Measurements from ENCODE around the gene AIF1.

Gene AIF1

DNA sequence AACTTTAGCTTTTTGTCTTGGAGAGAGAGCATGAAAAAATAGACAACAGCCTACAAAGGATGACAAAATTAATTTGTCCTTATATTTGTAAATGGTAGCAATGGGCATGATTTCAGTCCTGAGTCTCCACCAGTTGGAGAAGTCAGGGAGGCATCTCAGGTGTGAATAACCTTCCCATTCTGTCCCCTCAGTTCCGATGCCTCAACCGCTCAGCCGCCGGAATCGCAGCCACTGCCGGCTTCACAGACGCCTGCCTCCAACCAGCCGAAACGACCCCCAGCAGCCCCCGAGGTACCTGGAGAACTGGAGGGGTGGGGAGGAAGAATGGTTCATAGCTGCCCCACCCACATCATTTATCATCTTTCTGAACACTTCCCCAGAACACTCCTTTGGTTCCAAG is 9.0 kb downstream of the AIF1 start:
- Histone ChIP-seq H3K4me3 (ENCODE audit: low read depth, low read length) (no peak overlapping the region), H3K9ac (ENCODE audit: low read depth, low read length) (no peak overlapping the region), H3K4me1 (ENCODE audit: control insufficient read depth, insufficient read depth, low read length) (peaks cover 13% of the 10 kb centered on the region), H3K9me3 (ENCODE audit: control insufficient read depth, insufficient read depth, low read length) (no peaks in the 10 kb centered on the region), H3K27ac (ENCODE audit: low read depth, low read length) (no peak overlapping the region), H3K36me3 (ENCODE audit: control insufficient read depth, insufficient read depth, low read length) (peaks cover 75% of the 10 kb centered on the region), H3K27me3 (ENCODE audit: control insufficient read depth, insufficient read depth, low read length) (no peaks in the 10 kb centered on the region)

DNA sequence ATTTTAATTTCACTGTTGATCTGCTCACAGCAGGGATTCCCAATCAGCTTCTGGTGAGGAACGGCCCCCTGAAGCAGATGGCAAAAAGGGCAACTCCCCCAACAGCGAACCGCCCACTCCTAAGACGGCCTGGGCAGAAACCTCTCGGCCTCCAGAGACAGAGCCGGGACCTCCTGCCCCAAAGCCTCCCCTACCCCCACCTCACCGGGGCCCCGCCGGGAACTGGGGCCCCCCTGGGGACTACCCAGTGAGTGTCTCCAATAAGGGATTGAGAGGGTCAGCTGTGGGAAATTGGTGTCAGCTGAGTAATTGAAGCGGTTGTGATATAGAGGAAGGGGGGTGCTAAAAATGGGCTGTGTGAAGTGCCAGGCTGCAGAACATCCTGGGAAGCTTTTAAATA is 11.9 kb downstream of the AIF1 start:
- no peaks in the 10 kb centered on the region for H3K9me3 ChIP-seq (ENCODE audit: control insufficient read depth, insufficient read depth, low read length)
- H3K4me3 ChIP-seq (ENCODE audit: low read depth, low read length) = no peak overlapping the region
- H3K36me3 ChIP-seq (ENCODE audit: control insufficient read depth, insufficient read depth, low read length) = peaks cover 99% of the 10 kb centered on the region
- H3K27me3 ChIP-seq (ENCODE audit: control insufficient read depth, insufficient read depth, low read length) = no peaks in the 10 kb centered on the region
- H3K27ac ChIP-seq (ENCODE audit: low read depth, low read length) = no peak overlapping the region
- H3K4me1 ChIP-seq (ENCODE audit: control insufficient read depth, insufficient read depth, low read length) = peaks cover 10% of the 10 kb centered on the region
- no peak overlapping the region for H3K9ac ChIP-seq (ENCODE audit: low read depth, low read length)

DNA sequence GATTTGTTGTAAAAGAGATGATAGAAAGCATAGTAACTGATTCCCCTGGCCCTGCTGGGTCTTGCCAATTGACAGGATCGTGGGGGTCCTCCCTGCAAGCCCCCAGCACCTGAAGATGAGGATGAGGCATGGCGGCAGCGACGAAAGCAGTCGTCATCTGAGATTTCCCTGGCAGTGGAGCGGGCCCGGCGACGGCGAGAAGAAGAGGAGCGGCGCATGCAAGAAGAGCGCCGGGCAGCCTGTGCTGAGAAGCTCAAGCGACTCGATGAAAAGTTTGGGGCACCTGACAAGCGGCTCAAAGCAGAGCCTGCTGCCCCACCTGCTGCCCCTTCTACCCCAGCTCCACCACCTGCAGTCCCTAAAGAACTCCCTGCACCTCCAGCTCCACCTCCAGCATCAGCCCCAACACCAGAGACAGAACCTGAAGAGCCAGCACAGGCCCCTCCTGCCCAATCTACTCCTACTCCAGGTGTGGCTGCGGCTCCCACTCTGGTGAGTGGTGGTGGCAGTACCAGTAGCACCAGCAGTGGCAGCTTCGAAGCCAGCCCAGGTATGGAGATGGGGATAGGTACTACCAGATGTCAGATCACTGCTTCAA is 12.8 kb downstream of the AIF1 start:
- H3K36me3 ChIP-seq (ENCODE audit: control insufficient read depth, insufficient read depth, low read length) = peaks cover 100% of the 10 kb centered on the region
- H3K27me3 ChIP-seq (ENCODE audit: control insufficient read depth, insufficient read depth, low read length) = no peaks in the 10 kb centered on the region
- no peak overlapping the region for H3K27ac ChIP-seq (ENCODE audit: low read depth, low read length)
- H3K9ac ChIP-seq (ENCODE audit: low read depth, low read length) = no peak overlapping the region
- H3K4me1 ChIP-seq (ENCODE audit: control insufficient read depth, insufficient read depth, low read length) = peaks cover 1% of the 10 kb centered on the region; the same call in 1 of the 2 replicates
- H3K9me3 ChIP-seq (ENCODE audit: control insufficient read depth, insufficient read depth, low read length) = no peaks in the 10 kb centered on the region
- H3K4me3 ChIP-seq (ENCODE audit: low read depth, low read length) = no peak overlapping the region

DNA sequence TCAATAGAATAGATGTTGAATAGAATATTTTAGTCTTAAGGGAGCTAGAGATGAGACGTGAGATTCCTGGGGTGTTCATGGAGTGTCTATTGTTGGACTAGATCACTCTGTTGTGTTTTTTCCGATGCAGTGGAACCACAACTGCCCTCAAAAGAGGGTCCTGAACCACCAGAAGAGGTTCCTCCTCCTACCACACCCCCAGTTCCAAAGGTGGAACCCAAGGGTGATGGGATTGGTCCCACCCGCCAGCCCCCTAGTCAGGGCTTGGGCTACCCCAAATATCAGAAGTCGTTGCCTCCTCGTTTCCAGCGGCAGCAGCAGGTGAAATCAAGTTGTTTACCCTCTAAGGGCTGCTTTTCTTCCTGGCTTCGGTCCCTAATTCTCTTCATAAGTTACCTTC is 14.0 kb downstream of the AIF1 start:
- Histone ChIP-seq H3K9me3 (ENCODE audit: control insufficient read depth, insufficient read depth, low read length) (no peaks in the 10 kb centered on the region), H3K9ac (ENCODE audit: low read depth, low read length) (no peak overlapping the region), H3K27ac (ENCODE audit: low read depth, low read length) (no peak overlapping the region), H3K36me3 (ENCODE audit: control insufficient read depth, insufficient read depth, low read length) (peaks cover 100% of the 10 kb centered on the region), H3K27me3 (ENCODE audit: control insufficient read depth, insufficient read depth, low read length) (no peaks in the 10 kb centered on the region), H3K4me1 (ENCODE audit: control insufficient read depth, insufficient read depth, low read length) (no peaks in the 10 kb centered on the region), H3K4me3 (ENCODE audit: low read depth, low read length) (no peak overlapping the region)

DNA sequence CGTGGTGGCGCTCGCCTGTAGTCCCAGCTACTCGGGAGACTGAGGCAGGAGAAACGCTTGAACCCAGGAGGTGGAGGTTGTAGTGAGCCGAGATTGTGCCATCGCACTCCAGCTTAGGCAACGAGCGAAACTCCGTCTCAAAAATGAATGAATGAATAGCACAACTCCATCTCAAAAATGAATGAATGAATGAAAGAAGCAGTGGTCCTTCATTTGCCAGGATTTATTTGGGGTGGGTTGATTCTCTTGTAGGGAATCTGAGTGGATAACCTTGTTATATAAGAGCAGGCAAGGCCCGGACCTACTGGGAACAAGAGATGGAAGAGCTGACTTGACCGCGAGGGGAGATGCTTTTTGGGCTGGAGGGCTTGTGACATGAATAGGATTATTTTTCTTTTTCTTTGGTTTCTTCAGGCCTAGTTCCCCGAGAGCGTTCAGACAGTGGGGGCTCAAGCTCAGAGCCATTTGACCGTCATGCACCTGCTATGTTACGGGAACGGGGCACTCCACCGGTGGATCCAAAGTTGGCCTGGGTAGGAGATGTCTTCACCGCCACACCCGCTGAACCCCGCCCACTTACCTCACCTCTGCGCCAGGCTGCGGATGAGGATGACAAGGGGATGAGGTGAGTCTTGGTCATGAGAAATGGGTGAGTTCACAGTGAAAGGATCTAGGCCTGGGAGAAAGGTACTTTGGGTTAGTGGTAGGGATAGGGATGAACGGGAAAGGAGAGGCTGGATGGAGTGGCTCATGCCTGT is 15.3 kb downstream of the AIF1 start:
- Histone ChIP-seq H3K9ac (ENCODE audit: low read depth, low read length) (no peak overlapping the region), H3K4me3 (ENCODE audit: low read depth, low read length) (no peak overlapping the region), H3K27ac (ENCODE audit: low read depth, low read length) (no peak overlapping the region), H3K36me3 (ENCODE audit: control insufficient read depth, insufficient read depth, low read length) (peaks cover 100% of the 10 kb centered on the region), H3K27me3 (ENCODE audit: control insufficient read depth, insufficient read depth, low read length) (no peaks in the 10 kb centered on the region), H3K9me3 (ENCODE audit: control insufficient read depth, insufficient read depth, low read length) (no peaks in the 10 kb centered on the region), H3K4me1 (ENCODE audit: control insufficient read depth, insufficient read depth, low read length) (no peaks in the 10 kb centered on the region)

DNA sequence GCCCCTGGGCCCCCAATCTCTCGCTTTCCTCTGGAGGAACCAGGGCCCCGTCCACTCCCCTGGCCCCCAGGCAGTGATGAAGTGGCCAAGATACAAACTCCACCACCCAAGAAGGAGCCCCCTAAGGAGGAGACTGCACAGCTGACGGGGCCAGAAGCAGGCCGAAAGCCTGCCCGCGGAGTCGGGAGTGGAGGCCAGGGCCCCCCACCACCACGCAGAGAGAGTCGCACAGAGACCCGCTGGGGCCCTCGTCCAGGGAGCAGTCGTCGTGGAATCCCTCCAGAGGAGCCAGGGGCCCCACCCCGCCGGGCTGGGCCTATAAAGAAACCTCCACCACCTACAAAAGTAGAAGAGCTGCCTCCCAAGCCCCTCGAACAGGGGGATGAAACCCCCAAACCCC is 16.2 kb downstream of the AIF1 start:
- Histone ChIP-seq H3K4me1 (ENCODE audit: control insufficient read depth, insufficient read depth, low read length) (no peaks in the 10 kb centered on the region), H3K27me3 (ENCODE audit: control insufficient read depth, insufficient read depth, low read length) (no peaks in the 10 kb centered on the region), H3K4me3 (ENCODE audit: low read depth, low read length) (no peak overlapping the region), H3K9ac (ENCODE audit: low read depth, low read length) (no peak overlapping the region), H3K9me3 (ENCODE audit: control insufficient read depth, insufficient read depth, low read length) (no peaks in the 10 kb centered on the region), H3K27ac (ENCODE audit: low read depth, low read length) (no peak overlapping the region), H3K36me3 (ENCODE audit: control insufficient read depth, insufficient read depth, low read length) (peaks cover 100% of the 10 kb centered on the region)

DNA sequence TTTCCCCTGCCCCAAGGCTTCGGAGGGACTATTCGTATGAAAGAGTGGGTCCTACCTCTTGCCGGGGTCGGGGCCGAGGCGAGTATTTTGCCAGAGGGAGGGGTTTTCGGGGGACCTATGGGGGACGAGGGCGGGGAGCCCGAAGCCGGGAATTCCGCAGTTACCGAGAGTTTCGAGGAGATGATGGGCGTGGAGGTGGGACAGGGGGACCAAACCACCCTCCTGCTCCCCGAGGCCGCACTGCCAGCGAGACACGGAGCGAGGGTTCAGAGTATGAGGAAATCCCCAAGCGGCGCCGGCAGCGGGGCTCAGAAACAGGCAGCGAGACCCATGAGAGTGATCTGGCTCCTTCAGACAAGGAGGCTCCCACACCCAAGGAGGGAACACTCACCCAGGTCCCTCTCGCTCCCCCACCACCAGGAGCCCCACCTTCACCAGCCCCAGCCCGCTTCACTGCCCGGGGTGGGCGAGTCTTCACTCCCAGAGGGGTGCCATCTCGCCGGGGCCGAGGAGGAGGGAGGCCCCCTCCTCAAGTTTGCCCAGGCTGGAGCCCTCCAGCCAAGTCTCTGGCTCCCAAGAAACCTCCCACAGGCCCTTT is 16.7 kb downstream of the AIF1 start:
- no peaks in the 10 kb centered on the region for H3K9me3 ChIP-seq (ENCODE audit: control insufficient read depth, insufficient read depth, low read length)
- H3K9ac ChIP-seq (ENCODE audit: low read depth, low read length) = no peak overlapping the region
- H3K27ac ChIP-seq (ENCODE audit: low read depth, low read length) = peak overlapping the region; percentile 33
- no peaks in the 10 kb centered on the region for H3K27me3 ChIP-seq (ENCODE audit: control insufficient read depth, insufficient read depth, low read length)
- no peak overlapping the region for H3K4me3 ChIP-seq (ENCODE audit: low read depth, low read length)
- H3K4me1 ChIP-seq (ENCODE audit: control insufficient read depth, insufficient read depth, low read length) = no peaks in the 10 kb centered on the region
- peaks cover 100% of the 10 kb centered on the region for H3K36me3 ChIP-seq (ENCODE audit: control insufficient read depth, insufficient read depth, low read length)

DNA sequence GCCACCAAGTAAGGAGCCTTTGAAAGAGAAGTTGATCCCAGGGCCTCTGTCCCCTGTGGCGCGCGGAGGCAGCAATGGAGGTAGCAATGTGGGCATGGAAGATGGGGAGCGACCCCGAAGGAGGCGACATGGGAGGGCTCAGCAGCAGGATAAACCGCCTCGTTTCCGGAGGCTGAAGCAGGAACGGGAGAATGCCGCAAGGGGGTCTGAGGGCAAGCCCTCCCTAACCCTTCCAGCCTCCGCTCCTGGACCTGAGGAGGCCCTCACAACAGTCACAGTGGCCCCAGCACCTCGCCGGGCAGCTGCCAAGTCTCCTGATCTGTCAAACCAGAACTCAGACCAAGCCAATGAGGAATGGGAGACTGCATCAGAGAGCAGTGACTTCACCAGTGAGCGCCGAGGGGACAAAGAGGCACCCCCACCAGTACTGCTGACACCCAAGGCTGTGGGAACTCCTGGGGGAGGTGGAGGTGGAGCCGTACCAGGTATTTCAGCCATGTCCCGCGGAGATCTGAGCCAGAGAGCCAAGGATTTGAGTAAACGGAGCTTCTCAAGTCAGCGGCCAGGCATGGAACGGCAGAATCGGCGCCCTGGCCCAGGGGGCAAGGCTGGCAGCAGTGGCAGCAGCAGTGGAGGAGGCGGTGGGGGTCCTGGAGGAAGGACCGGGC is 17.4 kb downstream of the AIF1 start:
- Histone ChIP-seq H3K27me3 (ENCODE audit: control insufficient read depth, insufficient read depth, low read length) (no peaks in the 10 kb centered on the region), H3K27ac (ENCODE audit: low read depth, low read length) (peak overlapping the region; percentile 33), H3K9me3 (ENCODE audit: control insufficient read depth, insufficient read depth, low read length) (no peaks in the 10 kb centered on the region), H3K9ac (ENCODE audit: low read depth, low read length) (no peak overlapping the region), H3K4me1 (ENCODE audit: control insufficient read depth, insufficient read depth, low read length) (no peaks in the 10 kb centered on the region), H3K36me3 (ENCODE audit: control insufficient read depth, insufficient read depth, low read length) (peaks cover 100% of the 10 kb centered on the region), H3K4me3 (ENCODE audit: low read depth, low read length) (no peak overlapping the region)

DNA sequence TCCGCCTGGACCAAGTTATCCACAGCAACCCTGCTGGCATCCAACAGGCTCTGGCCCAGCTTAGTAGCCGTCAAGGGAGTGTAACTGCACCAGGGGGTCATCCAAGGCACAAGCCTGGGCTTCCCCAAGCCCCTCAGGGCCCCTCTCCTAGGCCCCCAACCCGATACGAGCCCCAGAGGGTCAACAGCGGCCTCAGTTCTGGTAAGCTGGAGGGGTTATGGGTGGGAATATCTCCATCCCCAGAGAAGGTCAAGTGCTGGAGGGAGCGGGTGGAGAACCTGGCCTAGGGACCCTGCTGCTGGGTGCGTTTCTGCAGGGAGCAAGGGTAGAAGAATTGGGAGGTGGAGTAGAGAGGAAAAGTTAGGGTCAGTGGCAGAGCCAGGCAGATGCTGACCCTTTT is 18.4 kb downstream of the AIF1 start:
- Histone ChIP-seq H3K36me3 (ENCODE audit: control insufficient read depth, insufficient read depth, low read length) (peaks cover 96% of the 10 kb centered on the region), H3K9ac (ENCODE audit: low read depth, low read length) (no peak overlapping the region), H3K27ac (ENCODE audit: low read depth, low read length) (no peak overlapping the region), H3K4me3 (ENCODE audit: low read depth, low read length) (no peak overlapping the region), H3K4me1 (ENCODE audit: control insufficient read depth, insufficient read depth, low read length) (no peaks in the 10 kb centered on the region), H3K27me3 (ENCODE audit: control insufficient read depth, insufficient read depth, low read length) (no peaks in the 10 kb centered on the region), H3K9me3 (ENCODE audit: control insufficient read depth, insufficient read depth, low read length) (no peaks in the 10 kb centered on the region)

DNA sequence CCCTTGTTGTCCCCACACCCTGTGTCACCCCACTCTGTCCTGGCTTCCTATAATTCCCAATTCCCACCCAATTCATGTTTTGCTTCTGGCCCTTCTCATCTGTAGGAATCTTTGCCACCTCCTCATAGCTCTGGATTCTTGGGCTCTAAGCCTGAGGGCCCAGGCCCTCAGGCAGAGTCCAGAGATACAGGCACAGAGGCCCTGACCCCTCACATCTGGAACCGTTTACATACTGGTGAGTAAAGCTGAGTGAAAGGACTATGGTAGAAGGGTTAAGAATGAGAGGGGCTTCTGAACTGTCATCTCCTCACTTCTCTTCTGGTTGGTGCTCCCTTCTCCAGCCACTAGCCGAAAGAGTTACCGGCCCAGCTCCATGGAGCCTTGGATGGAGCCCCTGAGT is 19.1 kb downstream of the AIF1 start:
- Histone ChIP-seq H3K4me3 (ENCODE audit: low read depth, low read length) (no peak overlapping the region), H3K27me3 (ENCODE audit: control insufficient read depth, insufficient read depth, low read length) (no peaks in the 10 kb centered on the region), H3K9me3 (ENCODE audit: control insufficient read depth, insufficient read depth, low read length) (no peaks in the 10 kb centered on the region), H3K27ac (ENCODE audit: low read depth, low read length) (no peak overlapping the region), H3K9ac (ENCODE audit: low read depth, low read length) (no peak overlapping the region), H3K4me1 (ENCODE audit: control insufficient read depth, insufficient read depth, low read length) (no peaks in the 10 kb centered on the region), H3K36me3 (ENCODE audit: control insufficient read depth, insufficient read depth, low read length) (peaks cover 94% of the 10 kb centered on the region)
